ENCODE results near the gene GP2.

Gene GP2

DNA sequence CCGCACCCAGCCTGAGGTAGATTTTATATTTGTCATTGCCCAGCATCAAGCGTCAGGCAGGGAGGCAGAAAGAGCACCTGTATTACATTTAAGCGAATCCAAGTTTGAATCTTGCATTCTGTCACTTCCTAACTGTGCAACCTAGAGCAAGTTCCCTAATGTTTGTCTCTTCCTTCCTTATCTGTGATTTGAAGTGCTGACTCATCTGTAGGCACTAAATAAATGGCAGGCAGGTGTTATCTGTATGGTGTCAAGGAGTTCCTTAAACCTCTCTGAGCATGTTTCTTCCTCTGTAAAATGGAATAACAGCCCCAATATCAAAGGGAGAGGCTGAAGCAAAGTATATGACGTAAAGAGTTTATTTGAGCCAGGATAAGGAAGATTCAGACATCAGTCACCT lies 24.3 kb downstream of the GP2 start:
- no peak for DNase-seq

DNA sequence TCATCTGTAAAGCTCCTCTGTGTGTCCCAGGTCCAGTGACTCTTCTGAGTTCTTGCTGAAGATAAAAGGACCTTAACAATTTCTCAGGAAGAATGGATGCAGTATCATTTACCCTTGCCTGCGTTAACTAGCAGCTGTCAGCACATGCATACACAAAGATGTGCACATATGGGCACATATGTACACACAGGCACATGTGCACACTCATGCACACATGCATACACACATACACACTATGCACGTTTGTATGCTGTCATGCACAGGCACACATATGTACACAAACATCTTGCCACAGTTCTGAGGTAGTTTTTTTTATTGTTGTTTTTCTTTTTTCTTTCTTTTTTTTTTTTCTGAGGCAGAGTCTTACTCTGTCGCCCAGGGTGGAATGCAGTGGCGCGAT lies 24.9 kb downstream of the GP2 start:
- DNase-seq: no peak

DNA sequence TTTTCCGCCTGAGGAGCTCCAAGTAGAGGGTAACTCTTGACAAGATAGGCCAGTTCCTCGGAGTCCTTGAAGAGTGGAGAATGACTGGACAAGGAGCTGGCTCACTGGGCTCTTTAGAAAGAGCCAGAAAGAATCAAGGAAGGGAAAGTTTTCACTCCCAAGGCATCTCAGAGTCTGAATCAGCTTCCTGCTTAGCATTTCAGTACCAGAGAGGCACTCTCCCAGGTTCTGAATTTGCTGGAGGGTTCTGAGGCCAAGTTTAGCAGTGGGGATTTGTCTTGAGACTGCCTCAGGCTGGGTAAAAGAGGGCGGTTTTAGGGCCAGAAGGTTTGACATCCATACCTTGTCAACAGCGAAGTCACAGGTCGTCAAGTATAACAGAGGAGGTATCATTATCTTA lies 25.5 kb downstream of the GP2 start:
- no peak for DNase-seq

DNA sequence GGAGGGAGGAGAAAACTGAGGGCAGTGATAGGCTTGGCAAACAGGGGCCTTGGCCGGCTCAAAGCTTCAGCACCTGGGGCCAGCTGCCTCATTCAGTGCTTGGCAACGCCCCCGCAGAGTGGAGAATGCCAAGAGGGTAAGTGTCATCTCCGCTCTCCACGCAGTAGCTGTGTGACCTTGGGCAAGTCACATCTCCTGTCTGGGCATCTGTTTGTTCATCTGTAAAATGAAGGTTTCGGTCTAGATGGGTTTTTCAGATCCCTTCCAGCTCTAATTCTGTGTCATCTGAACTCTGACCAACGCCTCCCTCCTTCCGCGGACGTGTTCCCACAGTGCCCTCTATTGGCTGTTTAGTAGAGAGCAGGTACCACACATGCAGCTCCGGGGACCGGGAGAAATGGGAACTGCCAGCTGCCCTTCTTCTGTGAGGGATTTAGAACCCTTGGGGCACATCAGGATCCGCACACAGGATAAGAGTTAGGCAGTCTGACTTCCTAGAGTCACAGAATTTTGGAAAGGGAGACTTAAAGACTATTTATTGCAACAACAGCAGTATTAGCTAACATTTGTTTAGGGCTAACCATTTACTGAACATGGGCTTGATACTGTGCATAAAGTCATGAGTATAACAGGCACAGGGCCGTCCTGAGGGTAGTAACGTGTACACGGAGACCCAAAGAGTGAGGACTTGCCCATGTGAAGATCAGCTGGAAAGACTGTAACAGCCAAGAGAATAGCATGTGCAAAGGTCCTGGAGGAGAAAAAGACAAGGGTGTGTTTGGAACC lies 26.8 kb downstream of the GP2 start:
- peak; percentile 58 for DNase-seq

DNA sequence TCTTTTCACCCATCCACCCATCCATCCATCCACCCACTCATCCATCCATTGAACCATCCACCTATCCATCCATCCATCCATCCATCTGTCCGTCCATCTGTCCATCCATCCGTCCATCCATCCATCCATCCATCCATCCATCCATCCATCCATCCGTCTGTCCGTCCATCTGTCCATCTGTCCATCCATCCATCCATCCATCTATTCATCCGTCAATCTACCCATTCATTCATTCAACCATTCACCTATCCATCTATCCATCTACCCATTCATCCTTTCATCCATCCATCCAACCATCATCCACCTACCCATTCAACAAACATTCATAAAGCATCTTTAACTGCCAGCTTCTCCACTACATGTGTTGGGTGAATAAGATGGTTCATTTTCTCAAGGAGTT lies 28.9 kb downstream of the GP2 start:
- DNase-seq: no peak

DNA sequence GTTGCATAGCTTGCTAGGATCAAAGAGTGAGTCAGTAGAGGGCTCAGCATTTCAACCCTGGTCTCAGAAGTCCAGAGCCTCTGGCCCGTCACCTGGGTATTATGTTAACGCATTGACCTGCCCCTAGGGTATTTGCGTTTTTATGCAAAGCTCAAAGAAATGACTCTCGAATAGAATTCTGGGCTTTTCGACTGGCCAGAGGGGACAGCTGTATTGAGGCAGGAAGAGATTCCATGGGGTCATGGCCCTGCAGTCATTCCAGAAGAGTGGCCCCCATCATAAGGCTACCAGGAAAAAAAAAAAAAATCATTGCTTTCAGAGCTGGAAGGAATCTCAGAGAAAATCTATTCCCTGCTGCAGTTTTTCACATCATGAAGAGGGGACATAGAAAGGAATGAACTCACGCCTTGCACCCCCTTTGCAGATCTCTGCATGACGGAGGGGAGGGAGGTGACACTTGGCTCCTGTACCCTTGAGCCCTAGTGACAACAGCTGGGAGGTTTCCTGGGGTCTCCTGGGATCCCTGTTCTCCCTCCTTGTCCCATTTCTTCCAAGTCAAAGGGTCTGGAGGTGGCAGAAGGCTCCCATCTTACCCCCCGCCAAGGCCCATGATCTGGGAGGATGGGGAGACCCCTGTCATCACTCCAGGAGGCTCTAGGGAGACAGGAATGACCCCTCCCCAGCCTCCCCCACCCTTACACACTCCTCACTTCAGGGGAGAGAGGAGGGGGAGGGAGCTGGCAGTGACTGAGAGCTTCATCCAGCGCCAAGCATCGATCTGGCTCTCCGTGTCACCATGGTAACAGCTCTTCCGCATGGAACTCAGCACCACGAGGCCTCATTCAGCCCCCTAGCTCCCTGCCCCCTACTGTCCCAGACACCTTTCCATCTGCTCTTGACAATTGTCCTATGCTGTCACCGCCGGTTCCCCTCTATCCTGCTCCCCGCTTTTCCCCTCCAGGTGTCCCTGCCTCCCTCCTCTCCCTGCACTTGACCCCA lies 35.8 kb downstream of the GP2 start:
- no peak for DNase-seq

DNA sequence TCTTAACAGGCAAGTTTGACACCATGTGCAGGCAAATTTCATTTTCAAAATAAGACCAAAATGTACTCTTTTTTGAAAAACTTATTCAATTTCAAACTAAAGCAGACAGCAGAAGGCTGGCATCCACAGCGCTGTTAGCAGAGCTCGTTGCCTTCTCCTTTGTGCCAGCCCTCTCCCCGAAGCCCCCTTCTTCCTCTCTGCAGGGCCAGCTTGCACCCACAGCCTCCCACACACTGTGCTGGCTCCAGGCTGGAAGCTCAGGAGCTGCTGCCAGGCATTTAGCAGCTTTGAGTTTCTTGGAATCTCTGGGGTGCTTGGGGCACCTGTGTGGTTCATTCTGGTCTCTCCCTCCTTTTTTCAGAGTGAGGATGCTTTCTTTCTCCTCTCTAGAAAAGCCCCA lies 37.7 kb downstream of the GP2 start:
- no peak for DNase-seq

DNA sequence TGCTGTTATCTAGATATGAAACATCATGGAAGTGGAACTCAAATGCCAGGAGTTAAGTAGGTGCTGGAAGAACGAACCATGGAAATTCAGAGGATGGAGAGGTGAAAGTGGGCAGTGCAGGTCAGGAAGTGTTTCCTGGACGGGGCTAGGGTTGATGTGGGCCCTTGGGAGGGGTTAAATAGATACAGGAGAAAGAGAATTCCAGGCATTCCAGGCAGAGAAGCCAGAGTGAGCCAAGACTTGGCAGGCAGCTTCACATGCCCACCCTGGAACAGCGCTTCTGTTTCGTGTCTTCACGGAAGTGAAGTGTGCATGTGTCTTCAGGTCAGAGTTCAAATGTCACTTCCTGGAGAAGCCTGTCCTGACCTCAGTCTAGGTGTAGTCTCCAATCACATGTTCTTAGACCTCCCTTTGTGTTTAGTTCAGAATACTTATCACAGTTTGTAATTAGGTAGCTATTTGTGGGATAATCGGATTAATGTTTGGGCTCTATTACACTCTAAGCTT lies 41.3 kb downstream of the GP2 start:
- no peak for DNase-seq

DNA sequence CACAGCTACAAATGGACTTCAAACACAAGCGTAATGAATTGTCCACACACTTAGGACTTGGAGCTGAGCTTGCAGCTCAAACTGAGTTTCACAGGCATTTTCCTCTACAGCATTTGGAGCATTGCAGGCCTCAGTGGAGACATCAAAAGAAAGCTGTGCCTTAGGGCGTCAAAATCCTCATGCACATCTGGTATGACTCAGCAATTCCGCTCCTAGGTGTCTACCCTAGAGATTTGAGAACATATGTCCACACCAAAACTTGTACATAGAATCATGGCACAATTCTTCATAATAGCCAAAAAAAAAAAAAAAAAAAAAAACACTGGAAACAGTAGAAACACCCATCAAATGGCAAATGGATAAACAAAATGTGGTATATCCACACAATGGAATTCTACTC lies 47.1 kb downstream of the GP2 start:
- DNase-seq: no peak

DNA sequence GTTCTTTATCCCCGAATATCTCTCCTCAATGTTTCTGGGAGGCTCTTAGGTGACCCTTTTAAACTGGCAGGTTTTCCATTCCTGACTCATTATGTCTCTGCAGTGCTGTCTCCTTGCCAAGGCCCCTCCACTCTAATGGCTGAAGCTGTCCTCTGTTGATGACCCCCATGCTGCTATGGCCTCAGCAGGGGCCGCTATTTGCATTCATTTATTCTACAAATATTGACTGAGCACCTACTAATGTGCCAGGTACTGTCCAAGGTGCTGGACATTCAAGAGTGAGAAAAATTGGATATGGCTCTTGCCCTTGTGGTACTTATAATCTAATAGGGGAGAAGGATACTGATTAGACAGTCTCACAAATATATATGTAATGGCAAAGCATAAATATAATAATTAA lies 55.4 kb downstream of the GP2 start:
- DNase-seq: no peak

DNA sequence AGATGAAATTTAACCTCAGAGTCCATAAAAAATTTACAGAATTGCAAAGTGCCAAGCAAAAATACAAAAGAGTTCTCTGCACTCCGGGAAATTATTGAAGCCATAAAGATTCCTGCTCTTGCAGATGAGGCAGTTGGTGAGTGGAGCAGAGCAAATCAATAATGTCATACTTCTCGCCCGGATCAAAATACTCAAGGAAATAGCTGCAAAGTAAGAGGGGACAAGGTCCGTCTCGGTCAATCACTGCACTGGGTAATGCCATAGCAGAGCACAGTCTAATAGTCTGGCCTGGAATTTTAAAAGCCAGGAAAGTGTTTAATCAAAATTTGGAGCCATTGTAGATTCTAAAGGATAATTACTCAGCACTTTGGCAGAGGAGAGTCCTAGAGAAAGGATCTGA lies 58.9 kb downstream of the GP2 start:
- DNase-seq: no peak

DNA sequence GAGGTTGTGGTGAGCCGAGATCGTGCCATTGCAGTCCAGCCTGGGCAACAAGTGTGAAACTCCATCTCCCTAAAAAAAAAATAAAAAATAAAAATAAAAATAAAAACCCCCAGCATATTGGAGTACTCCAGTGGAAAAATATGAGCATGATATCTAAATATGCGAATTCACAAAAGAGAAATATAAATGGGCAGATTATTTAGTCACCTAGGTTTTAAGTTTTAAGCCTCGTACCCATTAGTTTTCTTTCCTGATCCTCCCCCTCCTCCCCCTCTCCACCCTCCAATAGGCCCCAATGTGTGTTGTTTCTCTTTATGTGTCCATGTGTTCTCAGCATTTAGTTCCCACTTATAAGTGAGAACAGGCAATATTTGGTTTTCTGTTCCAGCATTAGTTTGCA lies 62.3 kb downstream of the GP2 start:
- DNase-seq: no peak

DNA sequence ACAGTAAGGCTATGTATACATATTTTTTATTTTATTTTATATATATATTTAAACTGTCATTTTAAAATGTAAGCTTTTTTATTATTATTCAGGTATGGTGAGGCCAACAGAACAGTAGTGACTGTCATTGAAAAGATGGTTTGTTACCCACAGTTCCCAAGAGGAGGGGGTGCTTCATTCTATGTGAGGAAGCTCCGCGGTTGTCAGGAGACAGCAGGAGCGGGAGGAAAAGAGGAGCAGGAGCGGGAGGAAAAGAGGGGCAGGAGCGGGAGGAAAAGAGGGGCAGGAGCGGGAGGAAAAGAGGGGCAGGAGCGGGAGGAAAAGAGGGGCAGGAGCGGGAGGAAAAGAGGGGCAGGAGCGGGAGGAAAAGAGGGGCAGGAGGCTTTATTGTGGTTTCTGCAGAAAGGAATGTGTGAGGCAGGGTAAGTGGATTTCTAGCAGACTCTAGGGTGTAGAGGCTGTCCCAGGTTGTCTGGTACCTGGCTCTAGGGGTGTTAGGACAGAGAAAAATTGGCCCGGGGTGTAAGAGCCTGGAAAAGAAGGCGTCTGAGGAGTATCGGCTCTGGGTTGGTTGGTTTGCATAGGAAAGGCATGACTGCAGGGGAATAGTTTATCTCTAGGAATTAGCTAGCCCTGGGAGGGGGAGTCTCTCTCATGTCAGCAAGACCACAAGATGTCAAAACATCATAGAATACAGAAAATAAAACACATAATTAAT lies 64.0 kb downstream of the GP2 start:
- DNase-seq: no peak

DNA sequence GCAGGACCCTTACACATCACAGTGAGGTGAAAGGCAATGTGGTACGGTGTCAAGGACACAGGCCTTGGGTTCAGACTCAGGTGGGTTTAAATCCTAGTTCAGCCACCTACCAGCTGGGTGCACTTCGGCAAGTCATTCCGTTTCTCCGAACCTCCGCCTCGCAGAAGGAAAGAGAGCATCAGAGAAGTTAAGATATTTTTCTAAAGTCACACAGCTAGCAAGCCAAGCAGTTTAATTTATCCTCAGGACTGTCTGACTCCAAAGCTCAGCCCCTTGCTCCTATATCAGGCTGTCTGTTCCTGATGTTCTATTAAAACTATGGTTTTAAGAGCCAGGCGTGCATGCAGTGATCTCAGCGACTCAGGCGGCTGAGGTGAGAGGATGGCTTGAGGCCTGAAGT lies 65.1 kb downstream of the GP2 start:
- DNase-seq: no peak

DNA sequence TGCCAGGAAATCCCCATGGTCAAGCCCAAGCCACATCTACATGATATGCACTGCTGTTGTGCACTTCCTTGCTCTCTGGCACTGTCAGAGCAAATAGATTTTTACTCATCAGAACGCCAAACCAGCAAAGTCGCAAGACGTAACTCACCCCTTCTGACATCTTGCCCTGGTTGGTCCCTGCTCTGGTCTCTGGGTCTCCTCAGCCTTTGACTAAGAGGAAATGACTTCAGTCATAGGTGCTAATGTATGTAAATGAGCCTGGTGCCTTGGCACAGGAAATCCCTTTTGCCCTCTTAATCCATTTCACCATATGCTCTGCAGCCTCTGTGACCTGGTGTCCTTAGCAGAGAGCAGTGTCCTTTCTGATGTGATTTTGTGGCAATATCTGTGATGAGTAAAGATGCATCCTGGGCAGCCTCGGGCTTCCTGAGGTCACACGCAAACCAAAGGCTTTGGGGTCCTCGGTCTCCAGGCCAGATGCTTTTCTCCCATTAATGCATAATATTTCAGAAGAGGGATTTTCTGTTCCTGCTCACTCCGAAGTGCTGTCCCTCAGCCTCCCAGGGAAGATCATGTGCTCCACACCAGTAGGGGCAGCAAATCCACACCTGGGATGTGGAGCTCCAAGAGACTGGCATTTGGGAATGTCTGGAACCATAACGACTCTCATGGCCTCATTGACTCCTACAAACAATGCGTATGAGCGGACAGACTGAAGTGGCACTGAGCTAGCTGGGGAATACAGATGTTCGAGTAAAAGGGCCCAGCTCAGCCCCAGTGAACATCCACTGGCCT lies 66.9 kb downstream of the GP2 start:
- no peak for DNase-seq

All from activated CD8-positive, alpha-beta memory T cell treated with anti-CD3 and anti-CD28 coated beads for 24 hours (primary cell).